AG04449 (cell line): ENCODE measurements around the gene STH.
"Not testable (repeated sequence)": the region's sequence is repeated elsewhere in the genome, so short reads cannot be mapped to it uniquely, and the experiment has no call there.

Experiments
- CTCF ChIA-PET: fragments of 350-600 bp; formaldehyde crosslinking; extraction: SDS; loops from one replicate; lab custom pipeline; 2021; ENCODE audit warnings: antibody characterized with exemption; lab: Yijun Ruan, JAX
- POLR2A ChIA-PET: fragments of 400-600, 350-600 bp; formaldehyde crosslinking; extraction: SDS; loops from one replicate; lab custom pipeline; 2020; ENCODE audit warnings: antibody characterized with exemption, inconsistent platforms; lab: Yijun Ruan, JAX
- DNase-seq: peaks from one replicate; pipeline ENCODE4 v3.0.0-alpha.2; 2010; ENCODE audit warnings: low read depth, low spot score
- H3K4me3 ChIP-seq: 2 replicates; pipeline ENCODE4 v1.5.1; 2011; ENCODE audit warnings: low read depth, mild to moderate bottlenecking, control low read depth, low read length
- CTCF ChIP-seq: IDR thresholded peaks from one replicate; pipeline ENCODE4 v1.5.1; 2011; ENCODE audit warnings: mild to moderate bottlenecking, moderate library complexity, low read length, control low read depth, inconsistent platforms; ENCODE audit not compliant: insufficient read depth; ENCODE audit errors: missing control alignments

The STH gene

GRCh38 chr17:46000757-46001156 lies 1.7 kb downstream of the STH start:
- POLR2A ChIA-PET: no interaction called here
- no peak for TF ChIP-seq CTCF
- no peak overlapping the region for H3K4me3 ChIP-seq
- no peak for DNase-seq
- CTCF ChIA-PET: interaction anchor here (0.8 to 7.7 kb wide), 11 partner anchors 11 to 833 kb away, joined by 3 to 117 read pairs (median 24); no protein-coding TSS in a partner anchor

GRCh38 chr17:46001390-46002310 lies 2.6 kb downstream of the STH start:
- POLR2A ChIA-PET: no interaction called here
- no peak for DNase-seq
- TF ChIP-seq CTCF: no peak
- CTCF ChIA-PET: interaction anchor here (0.7 to 7.7 kb wide), 22 partner anchors 9 to 419 kb away, joined by 3 to 117 read pairs (median 6); no protein-coding TSS in a partner anchor
- no peak overlapping the region for H3K4me3 ChIP-seq

- peak; percentile 69 for TF ChIP-seq CTCF
- ChIA-PET POLR2A (no interaction called here), CTCF (interaction anchor here (0.7 to 7.7 kb wide), 31 partner anchors 10 to 420 kb away, joined by 3 to 117 read pairs (median 5); no protein-coding TSS in a partner anchor)
- DNase-seq: no peak
- H3K4me3 ChIP-seq: no peak overlapping the region
These were observed 3.4 kb downstream of the STH start for GRCh38 chr17:46002311-46002972.

GRCh38 chr17:46002973-46003316 lies 3.9 kb downstream of the STH start:
- H3K4me3 ChIP-seq: no peak overlapping the region
- ChIA-PET CTCF (interaction anchor here (0.7 to 7.7 kb wide), 27 partner anchors 10 to 286 kb away, joined by 3 to 117 read pairs (median 5); no protein-coding TSS in a partner anchor), POLR2A (no interaction called here)
- TF ChIP-seq CTCF: no peak
- no peak for DNase-seq

GRCh38 chr17:46003907-46004748 lies 5.1 kb downstream of the STH start:
- CTCF ChIA-PET: interaction anchor here (1.0 to 7.7 kb wide), 18 partner anchors 8 to 282 kb away, joined by 3 to 117 read pairs (median 9); partner anchors contain the start of gene KANSL1

GRCh38 chr17:46006082-46006481 lies 7.0 kb downstream of the STH start:
- POLR2A ChIA-PET, H3K4me3 ChIP-seq, DNase-seq: not testable (repeated sequence)
- CTCF ChIA-PET: interaction anchor here (1.0 to 1.6 kb wide), 2 partner anchors 206 to 207 kb away, joined by 3 to 4 read pairs; no protein-coding TSS in a partner anchor

More at GRCh38 chr17:46003907-46004748, 5.1 kb downstream of the STH start:
- POLR2A ChIA-PET: no interaction called here
- TF ChIP-seq CTCF: no peak
- H3K4me3 ChIP-seq: no peak overlapping the region
- DNase-seq: no peak
